Sciatic nerve (tissue), 2 donors: ENCODE data around the gene ATG9B. TPM values are rescaled to one million over a fixed set of nuclear protein-coding genes. Genes with fewer than 3 reads are reported as not detected.

ENCODE experiments used
- ATAC-seq: fragments of 200-7000 bp; cut with Tn5 transposase; one replicate; pipeline ENCODE4 v1.9.1; 2020; ENCODE audit warnings: mild to moderate bottlenecking, moderate library complexity
- DNase-seq: peaks from one replicate; pipeline ENCODE4 v3.0.0-alpha.2; 2020; ENCODE audit warnings: low spot score
- intact Hi-C: fragments of 100-400 bp; cut with DNase I; formaldehyde crosslinking; loops from one replicate; pipeline ENCODE4 v1.14.2; 2022
- total RNA-seq: library from RNA; stranded (reverse); fragmentation: NEBNext Ultra II Directional; extraction: Animal tissue kit (Norgen Biotek cat#: 25700); gene quantifications from one replicate; pipeline ENCODE4 v1.2.1, GENCODE V29; 2021
- donor health status: DM: no; HTN: no; CAD: no.
- donor health status: DM: no; HTN: no; CAD: no.

Gene ATG9B
- total RNA-seq, 1 donor from 2014 or later = 0.67 TPM

DNA sequence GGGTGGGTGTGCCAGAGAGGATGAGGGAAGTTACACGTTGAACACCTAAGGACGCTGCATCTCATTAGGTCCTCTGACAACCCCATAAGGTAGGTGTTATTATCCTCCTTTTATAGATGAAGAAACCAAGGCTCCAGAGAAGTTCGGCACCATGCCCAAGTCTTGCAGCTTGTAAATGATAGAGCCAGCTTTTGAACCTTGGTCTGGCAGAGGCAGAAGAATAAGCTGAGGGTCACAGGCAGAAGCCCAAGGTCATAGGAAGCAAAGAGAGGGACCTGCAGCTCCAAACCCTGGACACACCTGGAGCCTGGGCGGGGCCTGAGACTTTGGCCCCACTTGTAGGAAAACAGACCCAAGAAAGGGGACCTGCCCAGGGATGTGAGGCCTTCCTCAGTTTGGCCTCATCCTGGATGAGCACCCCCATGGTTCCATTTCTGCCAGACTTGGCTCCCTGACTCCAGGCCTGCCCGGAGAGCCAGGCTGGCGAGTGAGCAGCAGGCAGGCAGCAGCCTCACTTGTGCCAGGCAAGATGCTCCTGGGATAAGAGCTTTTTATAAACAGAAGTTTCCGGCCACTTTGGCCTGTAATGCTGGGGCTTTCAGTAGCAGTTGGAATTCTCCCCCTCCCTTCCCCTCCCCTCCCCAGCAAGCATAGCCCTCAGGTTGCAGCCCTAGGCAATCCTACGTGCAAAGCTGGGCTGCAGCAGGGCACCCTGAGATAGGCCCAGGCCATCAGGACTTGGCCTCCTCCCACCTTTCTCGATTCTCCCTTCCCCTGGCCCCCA lies 48.6 kb downstream of the ATG9B start:
- no peak for DNase-seq
- intact Hi-C loops = no loop called here
- no peak for ATAC-seq

DNA sequence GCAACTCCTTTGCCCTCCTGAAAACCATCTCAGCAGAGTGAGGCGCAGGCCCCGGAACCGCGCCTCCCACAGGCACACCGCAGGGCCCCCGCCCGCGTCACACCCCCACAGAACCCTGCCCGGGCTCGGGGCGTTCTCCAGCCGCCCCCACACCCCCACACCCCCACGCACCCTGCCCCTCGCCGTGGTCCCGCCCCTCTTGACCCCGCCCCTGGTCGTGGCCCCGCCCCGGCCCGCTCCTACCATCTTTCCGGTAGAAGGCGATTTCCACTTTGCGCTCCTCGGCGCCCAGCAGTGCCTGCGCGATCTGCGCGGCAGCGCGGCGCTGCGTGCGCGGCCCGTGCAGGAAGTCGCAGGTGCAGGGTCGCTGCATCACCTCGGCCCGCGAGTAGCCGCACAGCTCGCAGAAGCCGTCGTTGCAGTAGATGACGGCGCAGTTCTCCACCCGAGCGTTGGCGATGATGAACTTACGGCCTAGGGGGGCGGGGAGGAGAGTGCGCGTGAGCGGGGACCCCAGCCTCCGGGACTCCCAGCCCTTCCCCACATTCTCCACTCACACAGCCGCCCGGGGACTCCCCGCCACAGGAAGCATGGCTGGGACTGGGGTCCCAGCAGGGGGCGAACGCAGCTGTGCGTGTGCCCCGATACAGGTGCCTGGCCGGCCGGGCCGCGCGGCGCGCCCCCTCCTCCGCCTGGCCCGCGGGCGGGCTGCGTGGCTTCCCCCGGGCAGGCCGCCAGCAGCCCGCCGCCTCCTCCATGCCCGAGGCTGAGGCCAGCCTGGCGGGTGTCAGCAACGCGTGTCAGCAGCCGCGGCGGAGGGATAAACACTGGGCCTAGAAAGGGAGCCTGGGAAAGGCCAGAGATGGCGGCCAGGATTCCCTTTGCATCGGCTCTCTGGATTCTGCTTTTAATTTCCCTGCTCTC lies 49.6 kb downstream of the ATG9B start:
- intact Hi-C loops = no loop called here
- DNase-seq (no peak), ATAC-seq (no peak)

DNA sequence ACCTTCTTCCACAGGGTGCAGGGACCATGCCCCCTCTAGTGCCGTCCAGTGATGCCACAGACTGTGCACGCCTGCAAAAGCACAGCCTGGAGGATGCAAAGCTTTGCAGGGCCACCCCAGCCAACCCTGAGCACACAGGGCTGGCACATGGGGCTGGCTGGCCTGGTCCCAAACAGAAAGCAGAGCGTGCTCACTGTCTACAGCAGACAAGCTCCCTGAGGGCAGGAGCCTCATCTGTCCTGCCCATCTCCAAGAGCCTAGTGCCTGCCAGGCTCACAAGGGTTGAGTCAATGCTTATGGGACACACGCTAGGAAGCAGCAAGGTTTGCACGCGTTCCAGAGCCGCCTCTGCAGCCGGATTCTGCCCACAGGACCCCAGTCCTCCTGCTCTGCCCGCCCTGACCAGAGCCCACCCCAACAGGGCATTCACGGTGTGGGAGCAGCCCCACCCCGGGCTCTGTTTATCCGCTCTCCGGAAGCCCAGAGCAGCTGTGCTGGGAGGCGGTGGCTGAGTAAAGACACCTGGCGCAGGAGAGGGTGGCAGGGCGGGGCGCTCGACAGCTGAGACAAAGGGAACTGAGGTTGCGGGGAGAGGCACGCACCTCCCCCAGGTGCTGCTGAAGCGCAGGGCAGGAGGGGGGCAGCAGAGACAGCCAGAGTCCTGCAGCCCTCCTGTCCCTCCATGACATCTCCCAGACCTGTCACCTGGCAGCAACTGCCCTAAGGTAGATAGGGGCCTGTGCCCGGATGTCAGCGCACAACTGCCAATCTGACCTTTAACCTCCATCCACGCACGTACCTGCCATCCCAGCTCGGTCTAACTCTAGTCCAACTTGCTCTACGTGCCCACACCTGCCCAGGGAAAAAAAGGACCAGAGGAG lies 50.5 kb downstream of the ATG9B start:
- intact Hi-C loops = no loop called here
- ATAC-seq = no peak
- DNase-seq = no peak

DNA sequence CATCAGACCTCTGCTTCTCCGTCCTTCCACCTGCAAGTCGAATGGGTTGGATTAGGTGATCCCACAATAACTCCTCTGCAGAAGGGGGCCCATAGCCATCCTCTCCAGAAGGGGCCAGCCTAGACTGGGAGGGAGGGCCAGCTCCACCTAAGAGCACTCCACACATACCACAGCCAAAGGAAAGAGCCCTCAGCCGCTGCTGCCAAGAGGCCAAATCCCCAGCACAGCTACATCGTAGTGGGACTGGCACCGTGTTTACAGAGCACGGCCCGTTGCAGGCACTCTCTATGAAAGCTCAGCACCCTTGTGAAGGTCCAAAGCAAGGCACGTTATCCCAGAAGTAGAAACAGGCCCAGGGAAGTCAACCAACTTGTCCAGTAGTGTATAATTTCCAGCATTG lies 51.6 kb downstream of the ATG9B start:
- intact Hi-C loops = no loop called here

DNA sequence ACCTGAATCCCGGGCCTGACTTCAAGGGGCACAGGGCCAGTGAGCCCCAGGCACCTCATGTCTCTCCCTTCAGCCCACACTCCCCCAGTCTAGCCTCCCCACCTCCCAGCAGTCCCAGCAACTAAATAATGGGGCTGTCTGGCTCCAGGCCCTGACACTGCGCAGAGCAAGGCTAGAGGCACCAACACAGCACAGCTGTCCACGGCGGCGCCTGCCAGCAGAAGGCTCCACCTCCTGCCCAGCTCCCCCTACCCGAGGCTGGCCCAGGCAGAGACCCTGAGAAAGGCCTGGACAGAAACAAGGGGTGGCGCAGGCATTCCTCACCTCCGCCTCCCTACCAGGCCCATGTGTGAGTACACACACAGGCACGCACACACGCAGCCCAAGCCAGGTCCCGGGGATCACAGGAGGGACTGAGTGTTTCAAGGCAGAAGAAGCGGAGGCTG lies 52.2 kb downstream of the ATG9B start:
- intact Hi-C loops = no loop called here
- ATAC-seq (peak; percentile 36), DNase-seq (no peak)

More for the DNA sequence above, 51.6 kb downstream of the ATG9B start:
- ATAC-seq (no peak), DNase-seq (no peak)

DNA sequence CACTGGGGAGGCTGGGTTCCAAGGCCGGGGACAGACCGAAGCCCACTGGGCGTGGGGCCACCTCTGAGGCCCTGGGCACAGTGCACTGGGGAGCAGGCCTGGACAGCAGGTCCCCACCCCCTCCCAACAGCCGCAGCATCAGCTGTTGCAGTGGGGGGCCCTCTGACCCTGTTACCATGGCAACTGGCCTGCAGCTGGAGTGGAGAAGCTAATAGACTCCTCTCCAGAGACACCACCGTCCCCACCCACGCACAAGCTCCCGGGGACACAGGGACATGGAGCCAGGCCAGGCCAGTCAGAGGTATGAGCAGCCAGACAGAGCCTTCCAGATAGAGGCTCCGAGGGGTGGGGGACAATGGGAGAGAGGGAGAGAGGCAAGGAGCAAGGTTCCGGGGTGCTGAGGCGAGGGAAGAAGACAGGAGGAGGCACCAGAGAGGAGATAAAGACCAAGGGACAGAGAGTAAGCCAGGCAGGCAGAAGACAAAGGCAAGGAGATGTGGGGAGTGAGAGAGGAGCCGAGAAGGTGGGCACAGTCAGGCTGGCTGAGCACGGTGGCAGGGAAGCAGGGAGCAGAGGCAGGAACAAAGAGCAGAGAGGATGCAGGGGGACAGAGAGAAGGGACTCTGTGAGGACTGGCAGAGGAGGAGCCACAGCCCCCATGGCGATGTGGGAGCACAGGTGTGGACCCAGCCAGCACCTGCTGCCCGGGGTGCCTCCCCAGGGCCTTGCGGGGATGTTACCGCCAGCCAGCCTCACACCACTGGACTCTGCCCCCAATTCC lies 52.9 kb downstream of the ATG9B start:
- peak; percentile 43 for ATAC-seq
- DNase-seq = no peak

DNA sequence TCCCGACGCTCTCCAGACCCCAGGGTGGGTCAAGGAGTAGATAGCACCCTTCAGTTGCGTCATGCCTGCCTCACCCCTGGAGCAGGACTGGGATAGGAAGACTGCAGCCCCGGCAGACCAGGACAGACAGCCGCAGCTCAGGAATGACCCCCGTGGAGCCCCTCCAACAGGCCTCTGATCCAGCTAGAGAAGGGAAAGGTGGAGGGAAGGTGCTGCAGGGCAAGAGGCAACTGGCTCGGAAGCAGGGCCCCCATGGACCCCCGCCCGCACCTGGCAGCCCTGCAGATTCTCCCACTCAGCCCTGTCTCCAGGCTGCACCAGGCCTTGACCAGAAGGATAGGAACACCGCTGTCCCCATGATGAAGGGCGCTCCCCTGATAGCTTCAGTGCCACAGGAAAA lies 53.9 kb downstream of the ATG9B start:
- ATAC-seq = no peak
- intact Hi-C loops = no loop called here
- no peak for DNase-seq

More for the DNA sequence above, 52.9 kb downstream of the ATG9B start:
- intact Hi-C loops = no loop called here

DNA sequence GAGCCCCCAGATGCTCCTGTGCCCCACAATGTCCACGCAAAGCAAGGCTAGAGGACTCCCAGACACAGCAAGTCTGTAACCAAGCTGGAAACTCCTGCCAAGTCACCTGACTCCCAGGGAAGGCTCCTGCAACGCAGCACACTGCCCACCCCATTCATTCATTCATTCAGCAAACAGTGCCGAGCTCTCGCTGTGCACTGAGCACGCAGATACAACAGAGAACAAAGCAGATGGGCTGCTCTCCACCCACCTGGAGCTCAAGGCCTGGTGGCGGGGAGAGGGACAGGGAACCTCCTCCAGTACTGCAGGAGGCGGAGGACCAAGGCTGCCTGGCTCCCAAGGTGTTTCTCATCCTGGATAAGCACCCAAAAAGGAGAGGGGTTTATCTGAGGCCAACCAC lies 54.8 kb downstream of the ATG9B start:
- intact Hi-C loops = no loop called here
- ATAC-seq (no peak), DNase-seq (no peak)

DNA sequence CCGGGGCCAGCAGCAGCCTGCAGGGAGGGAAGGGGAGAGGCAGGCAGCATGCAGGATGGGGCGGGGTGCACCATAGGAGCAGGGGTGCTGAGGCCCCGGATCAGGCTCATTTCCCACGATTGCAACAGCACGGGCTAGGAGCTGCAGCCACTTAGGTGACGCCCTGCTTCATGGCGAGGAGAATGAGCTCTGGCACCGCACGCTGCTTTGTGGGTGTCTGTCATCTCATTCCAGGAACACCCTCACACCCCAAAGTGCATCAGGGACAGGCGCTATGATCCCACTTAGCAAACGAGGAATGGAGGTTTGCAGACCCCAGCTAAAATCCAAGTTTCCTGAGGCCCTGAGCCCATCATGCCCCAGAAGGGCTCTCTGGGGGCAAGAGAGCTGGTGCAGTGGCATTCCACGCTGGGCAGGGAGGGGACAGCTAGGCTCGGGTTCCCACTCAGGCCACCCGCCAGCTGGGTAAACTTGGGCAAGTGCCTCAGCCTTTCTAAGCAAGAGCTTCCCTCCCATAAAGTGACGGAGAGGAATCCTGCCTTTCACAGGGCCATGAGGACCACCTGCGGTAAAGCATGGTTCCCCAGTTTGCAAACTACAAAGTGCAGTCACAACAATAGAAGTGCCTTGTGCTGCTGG lies 55.4 kb downstream of the ATG9B start:
- DNase-seq = no peak
- no peak for ATAC-seq
- intact Hi-C loops = no loop called here

DNA sequence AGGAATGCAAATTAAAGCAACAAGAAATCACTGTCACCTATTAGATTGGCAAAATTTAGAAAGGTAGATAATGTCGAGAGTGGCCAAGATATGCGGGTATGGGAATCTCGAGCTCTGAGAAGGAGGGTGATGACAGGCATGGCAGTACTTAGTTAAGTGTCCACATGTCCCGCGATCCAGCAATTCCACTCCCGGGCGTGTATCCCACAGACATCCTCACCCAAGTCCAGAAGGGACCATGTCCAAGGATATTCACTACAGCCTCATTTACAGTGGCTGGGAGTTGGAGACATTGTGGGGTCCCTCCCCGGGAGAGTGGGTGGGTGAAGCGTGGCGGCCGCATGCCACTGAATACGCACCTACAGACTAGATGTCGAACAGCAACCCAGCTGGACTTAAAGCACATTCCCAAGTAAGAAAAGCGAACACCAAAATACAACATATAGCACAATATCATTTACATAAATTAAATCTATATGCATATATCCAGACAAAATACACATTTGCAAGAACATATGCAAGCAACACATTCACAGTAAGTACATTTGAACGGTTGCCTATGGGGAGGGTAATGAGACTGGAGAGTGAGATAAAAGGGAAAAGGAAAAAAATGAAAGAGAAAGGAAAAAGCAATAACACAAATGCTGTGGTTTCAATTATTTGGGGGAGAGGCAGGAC lies 56.1 kb downstream of the ATG9B start:
- intact Hi-C loops = no loop called here
- no peak for ATAC-seq
- no peak for DNase-seq

DNA sequence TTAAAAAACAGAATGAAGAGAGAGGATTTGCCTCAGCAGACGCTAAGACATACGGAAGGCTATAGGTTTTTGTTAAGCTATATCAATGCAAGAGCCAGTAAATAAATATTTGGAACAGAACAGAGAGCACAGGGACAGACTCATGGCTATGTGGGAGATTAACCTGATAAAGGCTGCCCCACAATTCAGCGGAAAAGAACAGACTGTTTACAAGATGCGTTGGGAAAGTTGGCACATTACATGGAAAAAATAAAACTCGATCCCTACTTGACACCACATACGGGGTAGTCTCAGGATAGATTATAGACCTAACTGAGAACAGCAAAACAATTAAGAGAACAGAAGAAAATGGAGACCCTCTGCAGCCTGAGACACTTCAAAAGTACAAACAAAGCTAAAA lies 56.9 kb downstream of the ATG9B start:
- DNase-seq (no peak), ATAC-seq (no peak)
- intact Hi-C loops = no loop called here

DNA sequence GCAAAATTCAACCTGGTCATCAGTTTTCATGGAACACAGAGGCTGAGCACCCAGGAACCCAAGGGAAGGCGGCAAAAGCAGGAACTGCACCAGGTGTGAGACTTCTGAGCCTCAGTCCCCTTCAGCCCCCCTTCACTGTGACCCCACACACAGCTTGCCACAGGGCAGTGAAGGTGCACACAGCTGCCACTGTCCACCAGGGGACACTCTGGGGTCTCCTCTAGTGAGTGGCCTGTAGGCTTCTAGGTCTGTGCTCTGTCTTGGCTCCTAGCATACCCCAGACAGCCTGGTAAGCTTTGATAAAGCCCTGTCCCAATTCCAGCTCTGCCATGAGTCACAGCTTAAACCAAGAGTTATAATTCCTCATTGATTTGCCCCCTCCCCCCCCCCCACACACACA lies 58.3 kb downstream of the ATG9B start:
- no peak for DNase-seq
- ATAC-seq = no peak
- intact Hi-C loops = no loop called here

DNA sequence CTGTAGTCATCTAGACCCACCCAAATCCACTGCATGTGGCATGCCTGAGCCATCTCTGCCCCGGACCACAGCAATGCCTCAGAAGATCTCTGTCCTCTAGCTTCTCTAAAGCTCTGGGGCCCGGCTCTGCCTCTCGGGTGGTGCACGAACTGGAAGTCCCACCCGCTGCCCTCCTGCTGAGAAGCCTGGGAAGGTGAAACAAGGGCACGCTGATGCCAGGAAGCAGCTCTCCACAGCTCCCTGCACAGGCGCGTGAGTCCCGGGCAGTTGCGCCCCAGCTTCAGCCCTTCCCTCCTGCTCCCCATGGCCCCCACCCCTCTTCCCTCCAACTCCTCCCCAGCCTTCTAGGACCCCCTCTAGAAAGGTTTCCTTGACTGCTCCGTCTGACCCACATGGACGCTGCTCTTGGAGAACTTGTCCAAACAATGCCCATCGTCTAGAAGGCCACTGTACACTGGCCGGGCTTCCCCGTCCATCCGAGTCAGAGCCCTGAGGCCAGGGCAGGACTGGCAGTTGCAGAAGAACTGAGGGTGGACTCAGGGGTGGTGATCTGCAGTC lies 58.9 kb downstream of the ATG9B start:
- DNase-seq = no peak
- ATAC-seq = no peak
- intact Hi-C loops = no loop called here
